ENCODE measurements around the gene DNAH10.

DNA sequence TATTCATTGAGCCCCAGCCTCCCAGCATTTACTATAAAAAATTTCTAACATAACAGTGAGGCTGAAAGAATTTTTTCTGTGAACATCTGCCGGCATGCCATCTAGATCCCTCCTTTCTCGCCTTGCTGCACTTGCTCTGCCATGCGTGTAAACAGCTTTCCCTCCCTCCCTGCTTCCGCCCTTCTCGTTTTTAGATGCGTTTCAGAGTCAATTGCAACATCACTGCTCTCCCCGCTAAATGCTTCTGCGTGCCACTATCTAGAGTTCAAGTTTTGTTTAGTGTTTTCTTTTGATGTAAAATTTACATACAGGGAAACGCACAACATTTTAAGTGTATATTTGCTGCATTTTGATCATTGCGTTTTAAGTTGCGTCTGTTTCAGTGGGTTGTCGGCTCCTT lies 126.9 kb downstream of the DNAH10 start:
- TF ChIP-seq, protein P1, sequence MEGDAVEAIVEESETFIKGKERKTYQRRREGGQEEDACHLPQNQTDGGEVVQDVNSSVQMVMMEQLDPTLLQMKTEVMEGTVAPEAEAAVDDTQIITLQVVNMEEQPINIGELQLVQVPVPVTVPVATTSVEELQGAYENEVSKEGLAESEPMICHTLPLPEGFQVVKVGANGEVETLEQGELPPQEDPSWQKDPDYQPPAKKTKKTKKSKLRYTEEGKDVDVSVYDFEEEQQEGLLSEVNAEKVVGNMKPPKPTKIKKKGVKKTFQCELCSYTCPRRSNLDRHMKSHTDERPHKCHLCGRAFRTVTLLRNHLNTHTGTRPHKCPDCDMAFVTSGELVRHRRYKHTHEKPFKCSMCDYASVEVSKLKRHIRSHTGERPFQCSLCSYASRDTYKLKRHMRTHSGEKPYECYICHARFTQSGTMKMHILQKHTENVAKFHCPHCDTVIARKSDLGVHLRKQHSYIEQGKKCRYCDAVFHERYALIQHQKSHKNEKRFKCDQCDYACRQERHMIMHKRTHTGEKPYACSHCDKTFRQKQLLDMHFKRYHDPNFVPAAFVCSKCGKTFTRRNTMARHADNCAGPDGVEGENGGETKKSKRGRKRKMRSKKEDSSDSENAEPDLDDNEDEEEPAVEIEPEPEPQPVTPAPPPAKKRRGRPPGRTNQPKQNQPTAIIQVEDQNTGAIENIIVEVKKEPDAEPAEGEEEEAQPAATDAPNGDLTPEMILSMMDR (conservative IDR thresholded peaks at IDR 0.05): no peak
- no peak for TF ChIP-seq EZH2 (IDR thresholded peaks at IDR 0.05; ENCODE audit: low read depth)
